Medulla oblongata (tissue), 1 donor: ENCODE results near the gene CD160.
"Not testable (repeated sequence)": the region's sequence is repeated elsewhere in the genome, so short reads cannot be mapped to it uniquely, and the experiment has no call there.

Source experiments
- DNase-seq: peaks from one replicate; pipeline ENCODE4 v3.0.0-alpha.2; 2015; ENCODE audit errors: extremely low spot score

Gene CD160

GRCh38 chr1:145719230-145720079 is at the start of gene CD160:
Gene CD160, plus strand, starts transcription at chr1:145719499. Its CDS starts 8,829 bp downstream, at chr1:145728328.
- DNase-seq, result no peak

- DNase-seq, result not testable (repeated sequence)
Measured at GRCh38 chr1:145670995-145671745, 48.1 kb upstream of the CD160 start.

- not testable (repeated sequence) for DNase-seq
Measured at GRCh38 chr1:145673217-145673616, 46.1 kb upstream of the CD160 start.

GRCh38 chr1:145684858-145685257 is 34.4 kb upstream of the CD160 start:
- DNase-seq, result not testable (repeated sequence)

GRCh38 chr1:145686078-145686477 is 33.2 kb upstream of the CD160 start:
- DNase-seq, result not testable (repeated sequence)

DNA sequence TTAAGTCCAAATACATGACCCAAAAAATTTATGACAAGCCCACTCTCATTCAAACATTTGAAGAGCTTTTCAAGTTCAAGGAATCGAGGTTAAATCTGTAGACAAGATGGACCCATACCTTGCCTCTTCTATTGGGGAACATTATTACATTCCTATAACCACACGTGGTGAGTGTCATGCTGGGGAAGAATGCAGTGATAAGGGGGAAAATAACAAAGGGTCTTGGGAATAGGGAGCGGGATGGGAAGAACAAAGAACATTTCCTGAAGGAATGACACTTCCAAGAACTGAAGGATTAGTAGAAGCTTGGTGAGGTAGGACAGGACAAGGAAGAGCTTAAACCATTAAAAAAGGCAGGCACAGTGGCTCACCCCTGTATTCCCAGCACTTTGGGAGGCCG is 31.0 kb upstream of the CD160 start:
- DNase-seq, result no peak

DNA sequence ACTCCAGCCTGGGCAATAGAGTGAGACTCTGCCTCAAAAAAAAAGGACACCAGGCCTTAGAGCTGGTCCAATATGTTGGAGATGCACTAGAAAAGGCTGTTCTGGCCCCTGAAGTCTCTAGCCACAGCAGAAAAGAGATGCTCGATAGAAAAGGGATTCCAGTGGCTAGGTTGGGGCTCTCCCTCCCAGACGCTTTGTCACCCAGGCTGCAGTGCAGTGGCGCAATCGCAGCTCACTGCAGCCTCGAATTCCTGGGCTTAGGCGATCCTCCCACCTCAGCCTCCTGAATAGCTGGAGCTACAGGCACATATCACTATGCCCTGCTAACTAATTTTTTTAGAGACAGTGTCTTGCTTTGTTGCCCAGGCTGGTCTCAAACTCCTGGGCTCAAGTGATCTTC is 30.4 kb upstream of the CD160 start:
- DNase-seq, result no peak

DNA sequence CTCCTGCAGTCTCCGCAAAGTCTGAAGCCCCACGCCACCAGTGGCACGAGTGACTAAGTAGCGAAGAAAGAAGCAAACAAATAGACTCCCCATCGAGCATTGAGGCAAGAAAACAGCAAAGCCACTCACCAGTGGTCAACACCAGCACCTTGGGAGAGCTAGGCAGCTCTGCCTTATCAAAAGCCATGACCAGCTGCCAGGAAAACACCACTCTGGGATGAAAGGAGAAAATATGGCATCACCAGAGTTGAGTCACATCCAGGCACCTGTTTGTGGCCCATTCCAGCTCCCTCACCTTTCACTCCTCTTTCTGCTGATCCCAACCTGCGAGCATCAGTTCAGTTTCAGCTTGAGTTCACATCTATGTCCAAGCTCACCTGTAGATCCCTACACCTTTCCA is 29.4 kb upstream of the CD160 start:
- no peak for DNase-seq

GRCh38 chr1:145690587-145691558 is 28.4 kb upstream of the CD160 start:
- peak; percentile 14 for DNase-seq

GRCh38 chr1:145692785-145693443 is 26.4 kb upstream of the CD160 start:
- DNase-seq, result no peak

- DNase-seq, result no peak
Measured at GRCh38 chr1:145695821-145696629, 23.3 kb upstream of the CD160 start.

DNA sequence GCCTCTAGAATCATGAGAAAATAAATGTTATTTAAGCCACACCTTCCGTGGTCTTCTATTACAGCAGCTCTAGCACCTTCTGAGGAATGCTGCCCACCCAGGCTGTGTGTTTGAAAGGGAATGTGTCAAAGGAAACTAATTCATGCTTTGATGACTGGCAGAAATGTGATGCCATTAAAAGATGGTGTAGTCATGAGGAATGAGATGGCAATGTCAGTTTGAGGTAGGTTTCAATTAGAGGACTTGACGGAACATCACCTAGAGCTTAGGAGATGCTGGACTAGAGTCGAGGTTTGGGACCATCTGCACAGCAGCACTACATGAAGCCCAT is 22.7 kb upstream of the CD160 start:
- no peak for DNase-seq

DNA sequence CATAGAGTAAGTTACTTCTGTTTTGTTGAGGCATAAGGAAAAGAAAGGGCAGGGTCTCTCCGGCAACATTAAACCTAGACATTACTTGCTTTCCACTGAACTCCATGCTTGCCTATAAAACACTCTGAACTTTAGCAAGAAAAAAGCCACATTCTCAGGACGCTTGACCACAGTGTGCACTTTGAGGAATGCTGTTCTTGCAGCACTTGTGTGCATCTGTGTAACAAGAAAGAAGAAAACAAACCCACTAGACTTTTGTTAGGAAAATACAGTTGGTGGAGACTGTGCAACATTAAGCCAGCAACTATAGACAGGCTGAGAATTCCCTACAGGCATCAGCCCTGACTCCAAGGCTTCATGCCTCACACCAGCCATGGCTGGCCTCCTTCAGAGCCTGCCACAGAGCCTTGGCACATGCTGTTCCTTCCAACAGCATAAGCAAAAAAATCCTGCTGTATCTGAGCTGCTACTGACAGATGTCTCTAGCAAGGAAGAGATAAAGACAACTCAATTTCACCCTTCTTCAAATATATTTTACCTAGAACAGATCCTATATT is 17.9 kb upstream of the CD160 start:
- DNase-seq, result no peak

DNA sequence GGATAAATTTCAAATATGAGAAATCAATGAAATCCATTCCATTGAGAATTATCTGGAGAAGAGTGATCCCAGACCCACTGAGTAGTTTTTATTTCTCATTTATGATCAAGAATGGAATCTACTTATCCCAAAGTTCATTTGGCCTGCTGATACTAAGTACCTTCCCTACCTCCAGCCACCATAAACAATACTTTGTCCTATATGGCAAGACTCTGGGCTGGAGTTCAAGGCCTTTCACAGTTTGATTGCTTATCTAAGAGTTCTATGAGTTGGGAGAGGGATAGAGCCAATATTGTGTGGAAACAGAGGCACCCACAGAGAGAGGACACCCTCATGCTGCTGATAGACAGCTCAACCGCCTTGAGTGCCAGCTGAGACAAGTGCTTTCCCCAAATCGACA is 17.2 kb upstream of the CD160 start:
- no peak for DNase-seq

GRCh38 chr1:145702826-145703225 is 16.5 kb upstream of the CD160 start:
- DNase-seq, result no peak

DNA sequence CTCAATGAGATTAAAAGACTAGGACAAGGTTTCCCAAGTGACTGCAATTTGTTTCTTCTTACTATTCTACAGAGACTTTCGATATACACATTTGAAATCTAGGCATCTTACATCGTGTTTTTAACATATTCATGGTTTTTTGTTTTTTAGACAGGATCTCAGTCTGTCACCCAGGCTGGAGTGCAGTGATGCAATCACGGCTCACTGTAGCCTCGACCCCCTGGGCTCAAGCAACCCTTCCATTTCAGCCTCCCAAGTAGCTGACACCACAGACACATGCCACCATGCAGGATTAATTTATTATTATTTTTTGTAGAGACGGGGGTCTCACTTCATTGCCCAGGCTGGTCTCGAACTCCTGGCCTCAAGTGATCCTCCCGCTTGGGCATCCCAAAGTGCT is 13.7 kb upstream of the CD160 start:
- DNase-seq, result no peak

DNA sequence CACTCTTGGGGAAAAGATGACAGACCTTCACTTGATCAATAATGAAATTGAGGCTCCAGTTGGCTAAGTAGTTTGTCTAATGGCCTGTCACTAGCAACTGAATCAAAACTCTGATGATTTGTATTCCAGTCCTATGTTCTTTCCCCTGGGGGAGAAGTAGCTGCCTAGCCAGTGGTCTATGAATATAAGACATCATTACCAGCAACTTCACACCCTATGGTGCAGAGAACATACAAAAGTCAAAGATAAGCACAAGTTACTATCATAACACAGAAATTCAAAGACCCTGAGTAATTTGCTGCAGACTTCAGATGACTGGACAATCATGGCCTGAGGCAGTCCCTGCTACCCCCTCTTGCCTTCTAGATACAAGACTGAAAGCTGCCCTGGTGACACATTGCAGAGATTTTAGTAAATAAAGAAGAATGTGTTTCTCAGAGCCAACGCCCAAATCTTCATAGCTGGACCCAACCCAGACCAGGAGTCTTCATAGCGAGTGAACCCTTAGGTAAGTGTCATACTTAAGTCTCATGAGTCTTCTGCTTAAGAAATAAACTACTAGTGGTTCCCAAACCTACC is 13.1 kb upstream of the CD160 start:
- DNase-seq, result no peak

GRCh38 chr1:145707183-145707867 is 12.0 kb upstream of the CD160 start, which contains the start of gene PDZK1:
Gene PDZK1, minus strand, starts transcription at chr1:145707368. Its CDS starts 19,347 bp downstream, at chr1:145688021.
- DNase-seq, result no peak

- no peak for DNase-seq
Measured at GRCh38 chr1:145708063-145708462, 11.2 kb upstream of the CD160 start.
